HL-60 (cell line): Measurements from ENCODE around the gene IKZF3.

Source experiments
- CTCF ChIP-seq: IDR thresholded peaks from one replicate; pipeline ENCODE4 v1.5.1; 2011; ENCODE audit warnings: low read length, control low read depth, inconsistent platforms; ENCODE audit not compliant: insufficient read depth
- POLR2AphosphoS5 ChIP-seq: IDR thresholded peaks from 2 replicates; pipeline ENCODE4 v1.6.1; 2012; ENCODE audit warnings: low read depth
- REST ChIP-seq: IDR thresholded peaks from 2 replicates; pipeline ENCODE4 v1.6.1; 2012; ENCODE audit warnings: low read depth; ENCODE audit not compliant: insufficient replicate concordance

GRCh38 chr17:39745335-39746144, 118.6 kb downstream of the IKZF3 start:
- no peak for TF ChIP-seq CTCF
- no peak for TF ChIP-seq POLR2AphosphoS5
- no peak for TF ChIP-seq REST
